H9 (cell line): ENCODE results near the gene MRPS33. TPM values are rescaled to one million over a fixed set of nuclear protein-coding genes. Genes with fewer than 3 reads are reported as not detected.
A peak's percentile ranks its signal among the peaks of the same experiment; 100 is the strongest.

Experiments used
- DNase-seq: peaks from one replicate; pipeline ENCODE4 v3.0.0-alpha.2; 2017
- H2AFZ ChIP-seq: one replicate; pipeline ENCODE4 v1.6.1; 2013; ENCODE audit warnings: mild to moderate bottlenecking, low read length, control low read depth, moderate library complexity
- H2AK5ac ChIP-seq: 2 replicates; pipeline ENCODE4 v1.6.1; 2013; ENCODE audit warnings: low read length, control low read depth, mixed read lengths; ENCODE audit not compliant: insufficient read length
- H2BK120ac ChIP-seq: one replicate; pipeline ENCODE4 v1.6.1; 2013; ENCODE audit warnings: low read depth, mild to moderate bottlenecking, low read length, control low read depth, inconsistent platforms; ENCODE audit not compliant: poor library complexity, severe bottlenecking
- H2BK12ac ChIP-seq: 2 replicates; pipeline ENCODE4 v1.6.1; 2013; ENCODE audit warnings: low read length, control low read depth, mixed read lengths, low read depth; ENCODE audit not compliant: insufficient read length
- H2BK15ac ChIP-seq: 2 replicates; pipeline ENCODE4 v1.6.1; 2013; ENCODE audit warnings: low read depth, low read length, control low read depth
- H2BK20ac ChIP-seq: one replicate; pipeline ENCODE4 v1.6.1; 2013; ENCODE audit warnings: low read depth, mild to moderate bottlenecking, low read length, control low read depth, inconsistent platforms; ENCODE audit not compliant: poor library complexity, severe bottlenecking
- H2BK5ac ChIP-seq: 2 replicates; pipeline ENCODE4 v1.6.1; 2013; ENCODE audit warnings: low read length, control low read depth, mixed read lengths; ENCODE audit not compliant: insufficient read length
- H3K14ac ChIP-seq: 2 replicates; pipeline ENCODE4 v1.6.1; 2013; ENCODE audit warnings: low read length, control low read depth; ENCODE audit not compliant: insufficient read depth
- H3K18ac ChIP-seq: 2 replicates; pipeline ENCODE4 v1.6.1; 2013; ENCODE audit warnings: low read depth, mild to moderate bottlenecking, mixed read lengths, low read length, control low read depth; ENCODE audit not compliant: insufficient read length
- H3K23ac ChIP-seq: 2 replicates; pipeline ENCODE4 v1.6.1; 2013; ENCODE audit warnings: low read length, control low read depth, mixed read lengths, low read depth; ENCODE audit not compliant: insufficient read length
- H3K23me2 ChIP-seq: 2 replicates; pipeline ENCODE4 v1.6.1; 2013; ENCODE audit warnings: low read depth, mild to moderate bottlenecking, mixed read lengths, low read length, control low read depth; ENCODE audit not compliant: insufficient read length, poor library complexity, severe bottlenecking
- H3K27ac ChIP-seq: 2 replicates; pipeline ENCODE4 v1.5.1; 2013; ENCODE audit warnings: low read length, control low read depth, mixed read lengths, low read depth; ENCODE audit not compliant: insufficient read length
- H3K27me3 ChIP-seq: 2 replicates; pipeline ENCODE4 v1.6.1; 2013; ENCODE audit warnings: low read length, control low read depth, inconsistent platforms; ENCODE audit not compliant: insufficient read depth
- H3K4ac ChIP-seq: 2 replicates; pipeline ENCODE4 v1.6.1; 2013; ENCODE audit warnings: low read depth, mild to moderate bottlenecking, control low read depth, inconsistent platforms, low read length, moderate library complexity
- H3K4me1 ChIP-seq: 2 replicates; pipeline ENCODE4 v1.6.1; 2013; ENCODE audit warnings: low read length, control low read depth, inconsistent platforms; ENCODE audit not compliant: insufficient read depth
- H3K4me2 ChIP-seq: 2 replicates; pipeline ENCODE4 v1.6.1; 2013; ENCODE audit warnings: low read length, control low read depth, mixed read lengths; ENCODE audit not compliant: insufficient read length, insufficient read depth
- H3K56ac ChIP-seq: 2 replicates; pipeline ENCODE4 v1.6.1; 2013; ENCODE audit warnings: low read depth, mild to moderate bottlenecking, mixed read lengths, low read length, control low read depth; ENCODE audit not compliant: insufficient read length
- H3K79me1 ChIP-seq: 2 replicates; pipeline ENCODE4 v1.6.1; 2013; ENCODE audit warnings: low read depth, mild to moderate bottlenecking, moderate library complexity, low read length, control low read depth, inconsistent platforms; ENCODE audit not compliant: insufficient read depth, poor library complexity, severe bottlenecking
- H3K79me2 ChIP-seq: 2 replicates; pipeline ENCODE4 v1.6.1; 2013; ENCODE audit warnings: low read length, control low read depth, inconsistent platforms; ENCODE audit not compliant: insufficient read depth
- H3K9ac ChIP-seq: 2 replicates; pipeline ENCODE4 v1.6.1; 2013; ENCODE audit warnings: low read length, control low read depth, mixed read lengths; ENCODE audit not compliant: insufficient read length; ENCODE audit errors: extremely low read depth
- H3K9me3 ChIP-seq: one replicate; pipeline ENCODE4 v1.6.1; 2013; ENCODE audit warnings: low read depth, low read length, inconsistent platforms; ENCODE audit not compliant: control insufficient read depth
- H3T11ph ChIP-seq: one replicate; pipeline ENCODE4 v1.6.1; 2013; ENCODE audit warnings: mild to moderate bottlenecking, low read length, control low read depth, inconsistent platforms
- H4K20me1 ChIP-seq: one replicate; pipeline ENCODE4 v1.6.1; 2013; ENCODE audit not compliant: control insufficient read depth, insufficient read length, insufficient read depth
- H4K5ac ChIP-seq: 2 replicates; pipeline ENCODE4 v1.6.1; 2013; ENCODE audit warnings: low read depth, mild to moderate bottlenecking, mixed read lengths, low read length, control low read depth; ENCODE audit not compliant: insufficient read length
- H4K8ac ChIP-seq: replicated peaks from 2 replicates; pipeline ENCODE4 v1.6.1; 2013; ENCODE audit warnings: low read length, control low read depth, mixed read lengths, low read depth; ENCODE audit not compliant: insufficient read length
- H4K91ac ChIP-seq: 2 replicates; pipeline ENCODE4 v1.6.1; 2013; ENCODE audit warnings: low read depth, mild to moderate bottlenecking, moderate library complexity, mixed read lengths, low read length, control low read depth; ENCODE audit not compliant: insufficient read length
- H3K27ac Mint-ChIP-seq, 3 experiments: 2 replicates in 2 of 3; 3 replicates in 1 of 3; pipeline ENCODE4 v1.8.0; 2020 to 2021; ENCODE audit warnings: mixed read lengths in 3 of 3, mild to moderate bottlenecking in 1 of 3, moderate library complexity in 1 of 3
- H3K27me3 Mint-ChIP-seq: 2 replicates; pipeline ENCODE4 v1.8.0; 2021; ENCODE audit warnings: low read depth, mild to moderate bottlenecking, moderate library complexity, mixed read lengths
- H3K36me3 Mint-ChIP-seq, 3 experiments: 2 replicates in 2 of 3; 3 replicates in 1 of 3; pipeline ENCODE4 v1.8.0; 2020 to 2021; ENCODE audit warnings: low read depth in 3 of 3, mixed read lengths in 3 of 3; ENCODE audit not compliant: insufficient read depth in 1 of 3
- H3K4me1 Mint-ChIP-seq, 2 experiments: 2 replicates each; pipeline ENCODE4 v1.8.0; 2020; ENCODE audit warnings: mixed read lengths in 2 of 2
- H3K4me3 Mint-ChIP-seq, 2 experiments: 2 replicates in 1 of 2; 3 replicates in 1 of 2; pipeline ENCODE4 v1.8.0; 2020 to 2021; ENCODE audit warnings: mild to moderate bottlenecking in 2 of 2, mixed read lengths in 2 of 2, moderate library complexity in 1 of 2
- H3K9me3 Mint-ChIP-seq, 2 experiments: 2 replicates in 1 of 2; 3 replicates in 1 of 2; pipeline ENCODE4 v1.8.0; 2020; ENCODE audit warnings: mild to moderate bottlenecking in 2 of 2, mixed read lengths in 2 of 2, moderate library complexity in 1 of 2
- CTCF ChIP-seq: fragments of 200-600 bp; sonication (generic); conservative IDR thresholded peaks from 3 replicates; pipeline ENCODE4 v1.8.0; 2021; ENCODE audit warnings: antibody characterized with exemption, mild to moderate bottlenecking
- WGBS: extraction: QIAGEN DNeasy Blood & Tissue Kit; methylation state at CpG from one replicate; pipeline ENCODE4 v1.1.7; 2013; ENCODE audit warnings: missing lambda C conversion rate, low lambda C conversion rate, mixed read lengths; ENCODE audit not compliant: insufficient read length; ENCODE audit errors: extremely low coverage; 5-methylcytosine and 5-hydroxymethylcytosine counted together
- total RNA-seq: library from RNA; stranded (reverse); gene quantifications from 2 replicates; pipeline ENCODE4 v1.2.1, GENCODE V29; 2021

The MRPS33 gene
- total RNA-seq, 1 experiment from 2014 or later: 64.2 TPM

GRCh38 chr7:140983802-140984201 lies 30.9 kb downstream of the MRPS33 start:
- H4K8ac ChIP-seq: no peak overlapping the region
- H2BK5ac ChIP-seq: no peak overlapping the region
- H2AFZ ChIP-seq: no peak overlapping the region
- no peak overlapping the region for H2BK20ac ChIP-seq
- no peak overlapping the region for H3K23ac ChIP-seq
- no peaks in the 10 kb centered on the region for H4K20me1 ChIP-seq
- no CpG with 5 or more reads among the region's 4 CpGs for WGBS
- H3K9me3 ChIP-seq: no peaks in the 10 kb centered on the region
- no peak overlapping the region for H2BK120ac ChIP-seq
- Mint-ChIP-seq H3K27me3 (no peaks in the 10 kb centered on the region), H3K27ac (no peak overlapping the region), H3K36me3 (no peaks in the 10 kb centered on the region), H3K4me3 (no peak overlapping the region), H3K9me3 (peaks cover 0 to 4% of the 10 kb centered on the region in 2 experiments; a peak in 3 of 5 replicates), H3K4me1 (peaks cover 0 to 3% of the 10 kb centered on the region in 2 experiments; a peak in 1 of 4 replicates)
- peak; percentile 84 for TF ChIP-seq CTCF
- H3K4ac ChIP-seq: no peak overlapping the region
- H2BK15ac ChIP-seq: no peak overlapping the region
- DNase-seq: no peak
- no peak overlapping the region for H4K5ac ChIP-seq
- H3K27me3 ChIP-seq: no peaks in the 10 kb centered on the region
- H3K14ac ChIP-seq: no peak overlapping the region
- no peak overlapping the region for H2AK5ac ChIP-seq
- H3K4me2 ChIP-seq: no peak overlapping the region
- no peak overlapping the region for H2BK12ac ChIP-seq
- no peak overlapping the region for H4K91ac ChIP-seq
- no peak overlapping the region for H3K9ac ChIP-seq
- no peak overlapping the region for H3K27ac ChIP-seq
- no peaks in the 10 kb centered on the region for H3K23me2 ChIP-seq
- H3K4me1 ChIP-seq: no peaks in the 10 kb centered on the region
- no peaks in the 10 kb centered on the region for H3K79me2 ChIP-seq
- no peak overlapping the region for H3T11ph ChIP-seq
- no peaks in the 10 kb centered on the region for H3K79me1 ChIP-seq
- H3K18ac ChIP-seq: no peak overlapping the region
- no peak overlapping the region for H3K56ac ChIP-seq
